ACC112 (cell line): ENCODE measurements around the gene ZNF333.
"Not testable (repeated sequence)": the region's sequence is repeated elsewhere in the genome, so short reads cannot be mapped to it uniquely, and the experiment has no call there.

Experiments
- H2AFZ ChIP-seq: fragments of 200-600 bp; sonication (generic); one replicate; pipeline ENCODE4 v1.6.0; 2017; ENCODE audit warnings: antibody characterized with exemption, low read length; ENCODE audit not compliant: unreplicated experiment
- H3K27ac ChIP-seq: fragments of 200-600 bp; sonication (generic); 2 replicates; pipeline ENCODE4 v1.5.1; 2014; ENCODE audit warnings: low read depth, mild to moderate bottlenecking, antibody characterized with exemption, low read length, moderate library complexity
- H3K27me3 ChIP-seq: fragments of 200-600 bp; sonication (generic); 2 replicates; pipeline ENCODE4 v1.6.1; 2014; ENCODE audit warnings: mild to moderate bottlenecking, antibody characterized with exemption, low read length, moderate library complexity, mixed read lengths; ENCODE audit not compliant: insufficient read depth
- H3K36me3 ChIP-seq: fragments of 200-600 bp; sonication (generic); 2 replicates; pipeline ENCODE4 v1.6.1; 2016; ENCODE audit warnings: mild to moderate bottlenecking, antibody characterized with exemption, low read length, moderate library complexity, mixed read lengths; ENCODE audit not compliant: insufficient read depth
- H3K4me1 ChIP-seq: fragments of 200-600 bp; sonication (generic); one replicate; pipeline ENCODE4 v1.6.1; 2016; ENCODE audit warnings: low read length, mixed read lengths; ENCODE audit not compliant: insufficient read depth, unreplicated experiment, control insufficient read depth
- H3K4me3 ChIP-seq: fragments of 200-600 bp; sonication (generic); 2 replicates; pipeline ENCODE4 v1.5.1; 2014; ENCODE audit warnings: mild to moderate bottlenecking, low read depth, low read length
- H3K79me2 ChIP-seq: fragments of 200-600 bp; sonication (generic); one replicate; pipeline ENCODE4 v1.6.0; 2016; ENCODE audit warnings: low read length; ENCODE audit not compliant: control insufficient read depth, unreplicated experiment, insufficient read depth

Gene ZNF333

DNA sequence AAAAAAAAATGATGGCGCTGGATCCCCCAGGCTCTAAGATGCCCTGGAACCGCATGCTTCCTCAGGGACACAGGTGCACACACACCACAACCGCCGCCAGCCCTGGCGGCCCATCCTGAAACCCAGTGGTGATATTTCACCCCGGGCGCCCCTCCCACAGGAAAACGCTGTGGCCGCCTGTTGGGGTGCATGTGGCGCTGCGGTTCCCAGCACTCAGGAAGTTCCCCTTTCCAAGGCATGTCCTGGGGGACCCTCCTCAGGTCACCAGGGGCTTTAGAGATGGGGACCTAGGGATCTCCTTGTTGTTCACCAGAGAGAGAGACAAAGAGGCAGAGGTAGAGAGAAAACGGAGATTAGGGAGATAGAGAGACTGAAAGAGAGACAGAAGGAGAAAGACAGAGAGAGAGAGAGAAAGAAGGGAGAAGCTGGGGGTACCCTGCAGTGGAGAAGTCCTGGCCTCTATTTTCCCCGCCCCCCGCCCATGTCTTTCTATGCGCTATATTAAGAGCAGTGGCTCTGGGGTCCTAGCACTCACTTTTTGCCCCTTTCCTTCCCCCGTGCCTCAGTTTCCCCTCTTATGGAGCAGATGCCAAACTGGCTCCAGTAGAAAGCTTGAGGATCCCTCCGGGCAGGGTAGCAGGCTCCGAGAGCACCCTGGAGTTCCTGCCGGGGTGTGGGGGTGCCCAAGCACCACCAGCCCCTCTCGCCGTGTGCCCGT lies 86.2 kb downstream of the ZNF333 start:
- no peaks in the 10 kb centered on the region for H3K36me3 ChIP-seq
- H3K4me3 ChIP-seq: peak overlapping the region; percentile 70
- H3K4me1 ChIP-seq: no peaks in the 10 kb centered on the region
- no peaks in the 10 kb centered on the region for H3K79me2 ChIP-seq
- H2AFZ ChIP-seq: peak overlapping the region; percentile 12
- no peak overlapping the region for H3K27ac ChIP-seq
- H3K27me3 ChIP-seq: no peaks in the 10 kb centered on the region

DNA sequence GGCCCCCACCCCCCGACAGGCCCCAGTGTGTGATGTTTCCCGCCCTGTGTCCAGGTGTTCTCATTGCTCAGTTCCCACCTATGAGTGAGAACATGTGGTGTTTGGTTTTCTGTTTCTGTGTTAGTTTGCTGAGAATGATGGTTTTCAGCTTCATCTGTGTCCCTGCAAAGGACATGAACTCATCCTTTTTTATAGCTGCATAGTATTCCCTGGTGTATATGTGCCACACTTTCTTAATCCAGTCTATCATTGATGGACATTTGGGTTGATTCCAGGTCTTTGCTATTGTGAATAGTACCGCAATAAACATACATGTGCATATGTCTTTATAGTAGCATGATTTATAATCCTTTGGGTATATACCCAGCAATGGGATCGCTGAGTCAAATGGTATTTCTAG lies 87.8 kb downstream of the ZNF333 start:
- not testable (repeated sequence) for H3K4me1 ChIP-seq, H3K36me3 ChIP-seq, H3K4me3 ChIP-seq, H2AFZ ChIP-seq, H3K79me2 ChIP-seq, H3K27ac ChIP-seq, H3K27me3 ChIP-seq

DNA sequence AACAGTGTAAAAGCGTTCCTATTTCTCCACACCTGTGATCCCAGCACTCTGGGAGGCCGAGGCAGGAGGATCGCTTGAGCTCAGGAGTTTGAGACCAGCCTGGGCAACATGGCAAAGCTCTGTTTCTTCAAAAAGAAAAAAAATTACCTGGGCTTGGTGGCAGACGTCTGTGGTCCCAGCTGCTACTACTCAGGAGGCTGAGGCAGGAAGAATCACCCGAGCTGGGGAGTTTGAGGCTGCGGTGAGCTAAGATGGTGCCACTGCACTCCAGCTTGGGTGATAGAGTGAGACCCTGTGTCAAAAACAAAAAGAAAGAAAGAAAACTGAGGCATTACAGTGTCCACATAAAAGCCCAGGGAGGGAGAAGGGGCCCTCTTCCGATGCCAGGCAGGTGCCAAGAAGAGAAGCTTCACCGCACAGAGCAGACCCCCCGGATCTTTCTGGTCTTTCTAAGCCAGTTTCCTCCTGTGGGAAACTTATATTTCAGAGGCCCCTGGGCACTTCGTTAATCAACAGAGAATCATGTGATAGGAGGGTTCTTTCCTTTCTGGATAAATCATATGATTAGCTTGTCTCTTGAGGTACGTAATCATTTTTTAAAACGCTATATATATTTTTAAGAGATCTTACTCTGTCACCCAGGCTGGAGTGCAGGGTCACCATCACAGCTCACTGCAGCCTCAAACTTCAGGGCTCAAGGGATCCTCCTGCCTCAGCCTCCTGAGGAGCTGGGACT lies 88.4 kb downstream of the ZNF333 start, which contains the start of gene ADGRE2:
Gene ADGRE2, minus strand, starts transcription at position 451 of the 736 bp plus-strand sequence. CDS start 1,804 bp downstream, outside the sequence.
- H3K36me3 ChIP-seq, H2AFZ ChIP-seq, H3K27me3 ChIP-seq, H3K79me2 ChIP-seq, H3K4me3 ChIP-seq, H3K4me1 ChIP-seq, H3K27ac ChIP-seq: not testable (repeated sequence)

DNA sequence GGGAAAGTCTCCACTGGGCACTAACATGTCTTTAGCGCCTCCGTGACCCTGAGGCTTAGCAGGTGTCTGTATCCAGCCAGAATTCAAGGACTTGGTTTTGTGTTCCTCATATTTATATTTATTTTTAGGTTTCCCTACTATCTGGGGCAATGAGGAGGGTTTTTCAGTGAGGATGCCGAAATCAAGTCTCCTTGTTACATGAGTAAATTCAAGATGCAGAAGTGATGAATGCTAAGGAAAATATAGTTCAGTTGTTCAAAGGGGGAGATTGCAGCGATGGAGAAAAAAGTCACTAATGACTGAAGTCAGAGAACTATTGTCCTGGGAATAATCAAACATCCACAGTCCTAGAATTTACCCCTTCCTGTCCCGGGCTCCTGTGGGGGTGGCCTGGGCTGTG lies 89.3 kb downstream of the ZNF333 start:
- no peaks in the 10 kb centered on the region for H3K79me2 ChIP-seq
- no peak overlapping the region for H2AFZ ChIP-seq
- H3K27me3 ChIP-seq: no peaks in the 10 kb centered on the region
- no peaks in the 10 kb centered on the region for H3K4me1 ChIP-seq
- H3K4me3 ChIP-seq: no peak overlapping the region
- no peak overlapping the region for H3K27ac ChIP-seq
- H3K36me3 ChIP-seq: no peaks in the 10 kb centered on the region

DNA sequence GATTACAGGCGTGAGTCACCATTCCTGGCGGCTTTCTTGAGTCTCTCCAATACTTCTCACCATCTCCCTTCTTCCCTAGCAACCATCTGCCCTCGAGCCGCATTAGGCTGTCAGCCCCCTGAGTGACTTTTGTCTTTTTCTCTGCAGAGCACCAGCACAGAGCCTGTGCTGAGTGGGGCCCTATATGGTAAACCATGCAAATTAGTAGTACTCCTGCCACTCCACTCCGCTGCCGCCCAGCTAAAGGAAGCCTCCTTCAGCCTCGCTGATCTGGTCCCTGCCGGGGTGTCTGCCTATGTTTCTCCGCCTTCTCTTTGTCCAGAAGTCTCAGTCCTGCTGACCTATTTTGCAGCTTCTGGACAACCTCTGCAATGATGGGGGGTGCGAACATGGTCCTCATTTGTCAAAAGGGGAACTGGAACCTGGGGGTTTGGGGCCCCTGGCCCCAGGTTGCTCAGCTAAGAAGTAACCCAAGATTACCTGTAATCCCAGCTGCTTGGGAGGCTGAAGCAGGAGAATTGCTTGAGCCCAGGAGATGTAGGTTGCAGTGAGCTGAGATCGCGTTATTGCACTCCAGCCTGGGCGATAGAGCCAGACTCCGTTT lies 90.9 kb downstream of the ZNF333 start:
- not testable (repeated sequence) for H2AFZ ChIP-seq, H3K36me3 ChIP-seq, H3K4me3 ChIP-seq, H3K27ac ChIP-seq, H3K79me2 ChIP-seq, H3K4me1 ChIP-seq, H3K27me3 ChIP-seq

DNA sequence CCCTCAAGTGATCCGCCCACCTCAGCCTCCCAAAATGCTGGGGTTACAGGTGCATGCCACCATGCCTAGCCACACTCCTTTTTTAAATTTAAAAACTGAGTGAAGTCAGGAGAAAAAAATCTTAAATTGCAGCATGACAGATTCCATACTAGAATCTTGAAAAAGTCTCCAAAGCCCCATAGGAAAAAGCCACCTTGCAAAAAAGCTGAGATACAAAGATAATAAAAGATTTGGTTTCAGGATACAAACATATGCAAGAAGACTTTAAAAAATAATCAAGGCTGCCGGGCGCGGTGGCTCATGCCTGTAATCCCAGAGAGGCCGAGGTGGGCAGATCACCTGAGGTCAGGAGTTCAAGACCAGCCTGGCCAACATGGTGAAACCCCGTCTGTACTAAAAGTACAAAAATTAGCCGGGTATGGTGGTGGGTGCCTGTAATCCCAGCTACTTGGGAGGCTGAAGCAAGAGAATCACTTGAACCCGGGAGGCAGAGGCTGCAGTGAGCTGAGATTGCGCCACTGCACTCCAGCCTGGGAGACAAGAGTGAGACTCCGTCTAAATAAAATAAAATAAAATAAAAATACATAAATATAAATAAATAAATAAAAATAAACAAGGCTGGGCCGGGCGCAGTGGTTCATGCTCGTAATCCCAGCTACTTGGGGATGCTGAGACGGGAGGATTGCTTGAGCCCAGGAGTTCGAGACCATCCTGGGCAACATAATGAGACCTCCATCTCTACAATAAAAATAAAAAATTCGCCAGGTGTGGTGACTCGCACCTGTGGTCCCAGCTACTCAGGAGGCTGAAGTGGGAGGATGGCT lies 92.1 kb downstream of the ZNF333 start:
- H3K4me1 ChIP-seq, H3K4me3 ChIP-seq, H3K36me3 ChIP-seq, H3K27ac ChIP-seq, H3K27me3 ChIP-seq, H3K79me2 ChIP-seq, H2AFZ ChIP-seq: not testable (repeated sequence)

DNA sequence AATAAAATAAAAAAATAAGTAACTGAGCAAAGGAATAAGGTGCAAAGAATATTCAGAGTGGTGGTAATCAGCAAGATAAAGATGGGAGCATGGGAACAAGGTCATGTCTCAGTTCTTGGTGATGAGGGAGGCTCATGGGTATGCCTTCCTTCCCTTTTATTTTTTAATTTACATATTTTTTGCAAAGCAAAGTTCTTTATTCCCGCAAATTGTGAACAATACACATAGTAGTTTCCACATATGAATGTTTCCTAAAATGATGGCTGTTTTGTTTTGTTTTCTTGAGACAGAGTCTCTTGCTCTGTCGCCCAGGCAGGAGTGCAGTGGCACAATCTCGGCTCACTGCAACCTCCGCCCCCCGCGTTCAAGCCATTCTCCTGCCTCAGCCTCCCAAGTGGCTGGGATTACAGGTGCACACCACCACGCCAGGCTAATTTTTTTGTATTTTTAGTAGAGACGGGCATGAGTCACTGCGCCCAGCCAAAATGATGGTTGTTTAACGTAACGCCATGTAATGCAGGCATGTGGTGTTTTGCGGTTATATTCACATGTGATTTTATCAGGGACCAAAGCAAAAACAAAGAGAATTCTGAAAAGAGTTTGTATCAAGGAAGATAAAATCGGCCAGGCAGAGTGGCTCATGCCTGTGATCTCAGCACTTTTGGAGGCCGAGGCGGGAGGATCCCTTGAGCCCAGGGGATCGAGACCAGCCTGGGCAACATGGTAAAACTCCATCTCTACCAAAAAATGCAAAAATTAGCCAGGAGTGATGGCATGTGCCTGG lies 93.0 kb downstream of the ZNF333 start:
- no peak overlapping the region for H3K4me3 ChIP-seq
- H3K36me3 ChIP-seq: no peaks in the 10 kb centered on the region
- H3K27ac ChIP-seq: no peak overlapping the region
- H3K4me1 ChIP-seq: peaks cover 7% of the 10 kb centered on the region
- no peaks in the 10 kb centered on the region for H3K79me2 ChIP-seq
- no peaks in the 10 kb centered on the region for H3K27me3 ChIP-seq
- H2AFZ ChIP-seq: no peak overlapping the region
